ENCODE data around the gene CCDC106.

Gene CCDC106

GRCh38 chr19:55687281-55688201, 39.5 kb downstream of the CCDC106 start:
- DNase-seq, result no peak

- DNase-seq, result peak; percentile 48
Measured at GRCh38 chr19:55688422-55689218, 40.6 kb downstream of the CCDC106 start.

- DNase-seq, result no peak
Measured at GRCh38 chr19:55689411-55690108, 41.5 kb downstream of the CCDC106 start.

- no peak for DNase-seq
Measured at GRCh38 chr19:55690109-55690768, 42.2 kb downstream of the CCDC106 start.

- DNase-seq, result no peak
Measured at GRCh38 chr19:55690769-55691545, 42.9 kb downstream of the CCDC106 start.

GRCh38 chr19:55691561-55692481, 43.8 kb downstream of the CCDC106 start:
- DNase-seq, result no peak

- DNase-seq, result no peak
Measured at GRCh38 chr19:55692681-55693081, 44.7 kb downstream of the CCDC106 start.

- no peak for DNase-seq
Measured at GRCh38 chr19:55693336-55693974, 45.4 kb downstream of the CCDC106 start.

GRCh38 chr19:55694241-55694655, 46.2 kb downstream of the CCDC106 start:
- no peak for DNase-seq

- no peak for DNase-seq
Measured at GRCh38 chr19:55694656-55695491, 46.9 kb downstream of the CCDC106 start.

- no peak for DNase-seq
Measured at GRCh38 chr19:55695511-55696290, 47.7 kb downstream of the CCDC106 start.

GRCh38 chr19:55696301-55697068, 48.5 kb downstream of the CCDC106 start:
- DNase-seq, result no peak

GRCh38 chr19:55697069-55697440, 49.0 kb downstream of the CCDC106 start:
- no peak for DNase-seq

GRCh38 chr19:55697698-55698097, 49.7 kb downstream of the CCDC106 start:
- DNase-seq, result no peak

- DNase-seq, result no peak
Measured at GRCh38 chr19:55698256-55698655, 50.2 kb downstream of the CCDC106 start.

- DNase-seq, result no peak
Measured at GRCh38 chr19:55699221-55699620, 51.2 kb downstream of the CCDC106 start.

GRCh38 chr19:55700813-55701212, 52.8 kb downstream of the CCDC106 start:
- no peak for DNase-seq

Data from DMS153 (cell line).